ENCODE measurements around the gene AVEN.

The AVEN gene

DNA sequence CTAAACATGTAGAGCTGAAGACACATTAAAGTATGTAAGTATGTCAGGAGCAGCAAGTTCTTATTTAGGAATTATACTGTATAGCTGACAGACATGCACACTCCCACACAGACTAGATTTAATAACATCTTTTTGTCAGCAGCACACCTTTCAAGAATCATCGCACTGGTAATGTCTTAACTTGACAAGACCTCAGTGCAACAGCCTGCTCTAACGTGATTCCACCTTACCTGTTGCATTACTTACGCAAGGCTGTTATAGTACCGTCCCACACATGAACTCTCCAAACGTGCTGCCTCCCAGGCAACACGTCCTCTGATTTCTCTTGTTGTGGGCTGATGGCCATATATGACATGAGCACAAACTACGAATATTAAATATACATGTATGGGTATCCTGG is 58.8 kb downstream of the AVEN start:
- no peaks in the 10 kb centered on the region for H3K36me3 ChIP-seq
- H3K27ac ChIP-seq = no peak overlapping the region
- peaks cover 0 to 27% (median 0%) of the 10 kb centered on the region in 4 donors for H3K4me1 ChIP-seq
- DNase-seq = no peak
- no peaks in the 10 kb centered on the region for H3K27me3 ChIP-seq
- TF ChIP-seq, protein P1, sequence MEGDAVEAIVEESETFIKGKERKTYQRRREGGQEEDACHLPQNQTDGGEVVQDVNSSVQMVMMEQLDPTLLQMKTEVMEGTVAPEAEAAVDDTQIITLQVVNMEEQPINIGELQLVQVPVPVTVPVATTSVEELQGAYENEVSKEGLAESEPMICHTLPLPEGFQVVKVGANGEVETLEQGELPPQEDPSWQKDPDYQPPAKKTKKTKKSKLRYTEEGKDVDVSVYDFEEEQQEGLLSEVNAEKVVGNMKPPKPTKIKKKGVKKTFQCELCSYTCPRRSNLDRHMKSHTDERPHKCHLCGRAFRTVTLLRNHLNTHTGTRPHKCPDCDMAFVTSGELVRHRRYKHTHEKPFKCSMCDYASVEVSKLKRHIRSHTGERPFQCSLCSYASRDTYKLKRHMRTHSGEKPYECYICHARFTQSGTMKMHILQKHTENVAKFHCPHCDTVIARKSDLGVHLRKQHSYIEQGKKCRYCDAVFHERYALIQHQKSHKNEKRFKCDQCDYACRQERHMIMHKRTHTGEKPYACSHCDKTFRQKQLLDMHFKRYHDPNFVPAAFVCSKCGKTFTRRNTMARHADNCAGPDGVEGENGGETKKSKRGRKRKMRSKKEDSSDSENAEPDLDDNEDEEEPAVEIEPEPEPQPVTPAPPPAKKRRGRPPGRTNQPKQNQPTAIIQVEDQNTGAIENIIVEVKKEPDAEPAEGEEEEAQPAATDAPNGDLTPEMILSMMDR (IDR thresholded peaks at IDR 0.05) = no peak
- H3K4me3 ChIP-seq = no peak overlapping the region
- intact Hi-C loops (cut with DNase I; ENCODE audit: low total_unique reads) = no loop called here
- H3K9me3 ChIP-seq = no peaks in the 10 kb centered on the region

DNA sequence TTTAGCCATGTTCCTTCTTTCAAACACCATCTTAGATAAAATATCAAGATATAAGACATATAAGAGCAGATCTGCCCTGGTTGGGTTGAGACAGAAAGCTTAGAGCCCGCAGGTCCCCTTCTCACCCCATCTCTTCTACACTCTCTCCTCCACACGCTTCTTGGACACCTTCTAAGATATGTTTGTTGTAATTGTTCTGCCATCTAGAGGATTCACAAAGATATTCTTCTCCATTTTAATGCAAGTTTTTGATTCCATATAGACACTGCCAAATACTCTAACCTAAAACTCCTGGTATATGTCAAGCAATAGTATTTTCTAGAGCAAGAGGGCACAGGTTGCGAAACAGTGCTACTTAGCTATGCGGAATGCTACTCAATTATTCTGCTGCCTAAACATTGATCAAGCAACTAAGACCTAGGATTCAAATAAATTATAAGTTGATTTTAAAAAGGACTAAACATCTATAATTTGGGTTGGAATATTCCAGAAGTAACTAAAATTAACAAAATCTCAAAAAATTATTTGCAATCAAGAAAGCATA is 63.9 kb downstream of the AVEN start:
- Histone ChIP-seq H3K27ac (no peak overlapping the region), H3K9me3 (no peaks in the 10 kb centered on the region), H3K36me3 (peaks cover 0 to 6% (median 0%) of the 10 kb centered on the region in 3 donors), H3K4me1 (peaks cover 0 to 3% (median 0%) of the 10 kb centered on the region in 4 donors), H3K4me3 (no peak overlapping the region), H3K27me3 (no peaks in the 10 kb centered on the region)
- DNase-seq = no peak
- TF ChIP-seq, protein P1 (IDR thresholded peaks at IDR 0.05) = no peak
- intact Hi-C loops (cut with DNase I; ENCODE audit: low total_unique reads) = no loop called here

DNA sequence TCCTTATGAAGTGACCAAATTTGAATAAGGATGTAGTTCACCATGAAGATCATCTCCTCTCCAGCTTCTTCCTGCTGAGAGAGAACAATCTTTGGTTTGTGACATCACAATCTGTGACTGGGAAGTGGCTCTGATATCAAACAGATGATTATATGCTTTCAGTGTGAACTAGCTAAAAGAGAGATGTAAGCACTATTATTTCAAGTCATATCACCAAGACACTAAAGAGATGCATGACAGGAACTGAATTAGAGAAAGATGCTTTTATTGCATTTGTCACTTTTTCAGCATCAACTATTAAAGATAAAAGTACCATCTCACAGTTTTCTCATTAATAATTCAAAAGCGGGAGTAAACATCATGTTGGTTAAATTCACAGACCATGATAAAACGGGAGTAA is 67.2 kb downstream of the AVEN start:
- Histone ChIP-seq H3K27ac (no peak overlapping the region), H3K27me3 (no peaks in the 10 kb centered on the region), H3K4me3 (no peak overlapping the region), H3K36me3 (peaks cover 0 to 6% (median 0%) of the 10 kb centered on the region in 3 donors), H3K4me1 (no peaks in the 10 kb centered on the region), H3K9me3 (no peaks in the 10 kb centered on the region)
- TF ChIP-seq, protein P1 (IDR thresholded peaks at IDR 0.05) = no peak
- intact Hi-C loops (cut with DNase I; ENCODE audit: low total_unique reads) = no loop called here
- DNase-seq = no peak

DNA sequence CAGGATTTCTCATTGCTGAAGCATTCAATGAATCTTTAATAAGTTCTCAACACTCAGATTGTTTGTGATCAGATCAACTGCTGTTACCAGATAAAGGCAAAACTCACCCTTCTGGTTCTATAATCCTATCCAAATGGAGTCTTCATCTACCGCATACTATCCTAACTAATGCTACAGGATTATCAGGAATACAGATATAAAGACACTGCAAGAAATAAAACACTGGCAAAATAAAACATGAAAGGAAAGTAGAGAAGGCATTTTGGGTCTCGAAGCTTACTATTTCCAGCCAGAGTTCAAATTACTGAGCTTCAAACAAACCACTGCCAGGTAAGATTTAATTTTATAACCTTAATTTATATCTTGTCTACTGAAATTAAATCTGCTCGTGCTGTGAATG is 70.2 kb downstream of the AVEN start:
- intact Hi-C loops (cut with DNase I; ENCODE audit: low total_unique reads) = no loop called here
- no peak overlapping the region for H3K4me3 ChIP-seq
- H3K27ac ChIP-seq = no peak overlapping the region

DNA sequence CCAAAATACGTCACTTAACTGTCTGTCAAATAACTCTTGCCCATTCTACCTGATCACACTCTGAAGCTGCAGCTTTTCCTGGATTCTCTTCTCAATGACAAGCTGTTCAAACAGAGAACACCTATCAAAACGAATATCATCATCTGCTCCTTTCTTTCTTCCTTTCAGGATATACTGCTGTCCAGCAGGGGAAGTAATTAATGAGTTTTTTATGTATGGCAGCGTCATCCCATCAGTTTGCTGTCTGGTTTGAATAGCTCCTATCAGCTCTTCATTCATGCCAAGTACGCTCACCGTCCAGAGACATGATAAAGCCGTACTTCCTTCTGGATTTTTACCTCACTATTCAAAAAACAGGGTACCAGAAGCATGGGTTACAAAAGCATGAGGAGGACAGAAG is 70.8 kb downstream of the AVEN start, which contains the start of gene CHRM5:
TSS of gene CHRM5 (plus strand) at position 274 of the 400 bp plus-strand sequence. CDS start 94,221 bp downstream, outside the sequence.
- Histone ChIP-seq H3K27ac (no peak within 1 kb of the TSS), H3K36me3 (peaks cover 0 to 2% (median 0%) of the 10 kb centered on the region in 3 donors), H3K9me3 (no peaks in the 10 kb centered on the region), H3K27me3 (no peaks in the 10 kb centered on the region), H3K4me3 (no peak within 1 kb of the TSS), H3K4me1 (peaks cover 0 to 12% (median 0%) of the 10 kb centered on the region in 4 donors)
- intact Hi-C loops (cut with DNase I; ENCODE audit: low total_unique reads) = no loop called here
- DNase-seq = no peak
- TF ChIP-seq, protein P1 (IDR thresholded peaks at IDR 0.05) = no peak

More for the DNA sequence above, 70.2 kb downstream of the AVEN start:
- H3K4me1 ChIP-seq = peaks cover 0 to 12% (median 0%) of the 10 kb centered on the region in 4 donors
- H3K9me3 ChIP-seq = no peaks in the 10 kb centered on the region
- peaks cover 0 to 6% (median 0%) of the 10 kb centered on the region in 3 donors for H3K36me3 ChIP-seq
- DNase-seq = no peak
- TF ChIP-seq, protein P1 (IDR thresholded peaks at IDR 0.05) = no peak
- no peaks in the 10 kb centered on the region for H3K27me3 ChIP-seq

Measured in tibial artery (tissue), 4 donors.